H1 (cell line): ENCODE results near the gene STARD13. TPM values are rescaled to one million over a fixed set of nuclear protein-coding genes. Genes with fewer than 3 reads are reported as not detected.

ENCODE experiments used
- BCL11A ChIP-seq, 2 experiments: IDR thresholded peaks; one replicate each; pipeline ENCODE4 v1.6.1; 2011; ENCODE audit warnings: low read depth in 2 of 2, low read length in 2 of 2, mild to moderate bottlenecking in 2 of 2
- CTBP2 ChIP-seq: IDR thresholded peaks from 2 replicates; pipeline ENCODE4 v1.7.0; 2011; ENCODE audit warnings: borderline replicate concordance, mild to moderate bottlenecking, moderate library complexity, mixed read lengths, low read length; ENCODE audit not compliant: insufficient read depth, insufficient read length
- CTCF ChIP-seq, 3 experiments: IDR thresholded peaks; 1 replicate in 2 of 3; 2 replicates in 1 of 3; pipeline versions ENCODE4 v1.5.1 to v1.6.1; 2011; ENCODE audit warnings: low read length in 3 of 3, mild to moderate bottlenecking in 3 of 3, inconsistent platforms in 2 of 3, low read depth in 1 of 3, moderate library complexity in 1 of 3; ENCODE audit not compliant: insufficient read depth in 1 of 3; ENCODE audit errors: control extremely low read depth in 1 of 3
- MAX ChIP-seq: IDR thresholded peaks from 2 replicates; pipeline ENCODE4 v1.6.1; 2012; ENCODE audit warnings: inconsistent platforms
- TAF1 ChIP-seq: IDR thresholded peaks from 2 replicates; pipeline ENCODE4 v1.6.1; 2011; ENCODE audit warnings: mild to moderate bottlenecking, low read depth, low read length
- polyA plus RNA-seq, 7 experiments: library from polyadenylated mRNA; depleted of rRNA in 3 of 7; stranded (reverse) in 5 of 7; unstranded in 2 of 7; fragments of >200 nt in 5 of 7; fragments of 200-250 nt in 2 of 7; gene quantifications; 1 replicate in 5 of 7; 2 replicates in 1 of 7; 4 replicates in 1 of 7; pipeline versions ENCODE4 v1.2.1 to v1.2.3, GENCODE V29; 2011 to 2013; ENCODE audit warnings: missing spikeins in 2 of 7, mixed read lengths in 2 of 7
- total RNA-seq: library from RNA; stranded (reverse); fragmentation: NEBNext Ultra II Directional; extraction: Animal tissue kit (Norgen Biotek cat#: 25700); gene quantifications from 2 replicates; pipeline ENCODE4 v1.2.1, GENCODE V29; 2021

The STARD13 gene
- total and polyA plus RNA-seq, 2 of the 8 experiments (the other 6 are each of a cell fraction or from before 2014, with no cell fraction given), result 0.82 to 2.9 TPM

DNA sequence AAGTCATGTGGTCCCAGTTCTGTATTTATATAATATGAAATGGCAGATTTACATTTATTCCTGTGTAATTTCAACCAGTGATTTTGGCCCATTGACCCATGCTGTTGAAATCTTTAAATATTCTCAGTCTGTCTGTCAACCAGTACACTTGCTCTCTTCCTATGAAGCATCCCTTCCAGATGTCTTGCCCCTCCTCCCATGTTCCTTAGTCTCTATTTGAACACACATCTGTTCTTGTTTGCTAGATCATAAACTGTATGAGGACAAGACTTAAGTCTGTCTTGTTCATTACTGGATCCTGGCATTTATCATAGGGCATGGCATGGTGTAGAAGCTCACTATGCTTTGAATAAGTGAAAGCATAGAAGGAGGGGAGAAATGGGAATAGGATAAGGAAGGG, 34.9 kb downstream of the STARD13 start (continued):
- TF ChIP-seq BCL11A (IDR thresholded peaks at IDR 0.05; ENCODE audit: low read depth in 2 of 2, low read length in 2 of 2), result no peak
- no peak for TF ChIP-seq CTCF (IDR thresholded peaks at IDR 0.05; ENCODE audit: control extremely low read depth in 1 of 3, insufficient read depth in 1 of 3, low read depth in 1 of 3, low read length in 3 of 3)
- no peak for TF ChIP-seq MAX
- TF ChIP-seq CTBP2, result no peak
- TF ChIP-seq TAF1, result no peak
